GM21825 (cell line): Measurements from ENCODE around the gene CLTA.

Source experiments
- ATAC-seq: cut with Tn5 transposase; IDR thresholded peaks from one replicate; pipeline ENCODE4 v1.9.1; 2021; ENCODE audit warnings: mild to moderate bottlenecking, moderate library complexity; ENCODE audit not compliant: unreplicated experiment

CLTA gene, protein sequence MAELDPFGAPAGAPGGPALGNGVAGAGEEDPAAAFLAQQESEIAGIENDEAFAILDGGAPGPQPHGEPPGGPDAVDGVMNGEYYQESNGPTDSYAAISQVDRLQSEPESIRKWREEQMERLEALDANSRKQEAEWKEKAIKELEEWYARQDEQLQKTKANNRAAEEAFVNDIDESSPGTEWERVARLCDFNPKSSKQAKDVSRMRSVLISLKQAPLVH

DNA sequence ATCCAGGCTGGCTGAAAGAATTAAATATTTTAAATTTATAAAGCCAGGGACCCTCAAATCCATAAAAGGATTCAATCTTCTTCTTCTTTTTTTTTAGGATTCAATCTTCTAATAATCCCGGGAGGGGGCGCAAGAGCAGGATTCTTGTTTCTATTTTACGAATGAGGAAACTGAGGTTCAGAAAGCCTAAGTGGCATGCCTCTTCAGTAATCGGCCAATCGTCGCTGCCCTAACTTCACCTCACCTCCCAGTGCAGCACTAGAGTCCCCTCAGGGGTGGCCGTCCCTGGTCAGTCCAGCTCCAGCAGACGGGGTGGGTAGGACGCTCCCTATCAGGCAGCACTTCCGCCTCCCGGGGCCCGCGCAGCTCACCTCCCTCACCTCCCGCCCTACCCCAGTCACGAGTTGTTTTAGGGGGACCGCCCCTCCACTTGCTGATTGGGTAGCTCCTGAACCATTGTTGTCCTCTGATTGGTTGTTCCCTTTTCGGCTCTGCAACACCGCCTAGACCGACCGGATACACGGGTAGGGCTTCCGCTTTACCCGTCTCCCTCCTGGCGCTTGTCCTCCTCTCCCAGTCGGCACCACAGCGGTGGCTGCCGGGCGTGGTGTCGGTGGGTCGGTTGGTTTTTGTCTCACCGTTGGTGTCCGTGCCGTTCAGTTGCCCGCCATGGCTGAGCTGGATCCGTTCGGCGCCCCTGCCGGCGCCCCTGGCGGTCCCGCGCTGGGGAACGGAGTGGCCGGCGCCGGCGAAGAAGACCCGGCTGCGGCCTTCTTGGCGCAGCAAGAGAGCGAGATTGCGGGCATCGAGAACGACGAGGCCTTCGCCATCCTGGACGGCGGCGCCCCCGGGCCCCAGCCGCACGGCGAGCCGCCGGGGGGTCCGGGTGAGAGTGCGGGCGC lies at the start of gene CLTA:
Gene CLTA (plus strand): TSS at position 534 of the 902 bp plus-strand sequence. CDS start 136 bp downstream, at position 670.
- peak; percentile 95 for ATAC-seq

DNA sequence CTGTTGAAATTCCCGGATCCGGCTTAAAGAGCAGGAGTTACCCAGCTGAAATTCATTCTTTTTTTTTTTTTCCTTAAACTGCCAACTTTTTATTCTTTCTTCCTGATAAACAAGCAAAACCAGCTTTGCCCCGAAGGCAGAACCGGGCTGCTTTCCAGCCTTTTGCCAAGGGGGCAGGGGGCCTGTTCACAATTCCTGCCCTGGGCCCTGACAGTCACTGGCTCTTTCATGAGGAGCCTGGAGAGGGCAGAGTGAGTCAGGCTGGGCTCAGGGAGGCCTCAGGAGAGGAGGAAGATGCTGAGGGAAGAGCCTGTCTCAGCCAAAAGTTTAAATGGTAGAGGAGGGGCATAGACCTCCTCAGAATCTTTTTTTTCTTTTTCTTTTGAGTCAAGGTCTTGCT lies 49.4 kb upstream of the CLTA start:
- no peak for ATAC-seq

DNA sequence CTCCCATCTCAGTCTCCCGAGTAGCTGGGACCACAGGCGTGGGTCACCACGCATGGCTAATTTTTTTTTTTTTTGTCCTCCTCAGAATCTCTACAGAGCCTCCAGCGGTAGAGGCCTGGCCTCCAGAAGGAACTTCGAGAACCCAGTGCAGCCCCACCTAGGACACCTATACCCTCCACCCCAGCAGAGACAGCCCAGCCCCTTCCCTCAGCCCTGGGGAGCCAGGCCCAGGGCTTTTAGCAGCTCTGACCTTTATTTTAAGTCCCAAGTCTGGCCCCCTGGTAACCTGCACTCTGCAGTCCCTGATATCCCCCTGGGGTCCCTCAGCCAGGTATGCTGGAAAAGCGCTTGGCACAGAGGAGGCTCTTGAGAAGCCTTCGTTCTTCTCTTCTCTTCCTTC lies 49.0 kb upstream of the CLTA start:
- no peak for ATAC-seq

DNA sequence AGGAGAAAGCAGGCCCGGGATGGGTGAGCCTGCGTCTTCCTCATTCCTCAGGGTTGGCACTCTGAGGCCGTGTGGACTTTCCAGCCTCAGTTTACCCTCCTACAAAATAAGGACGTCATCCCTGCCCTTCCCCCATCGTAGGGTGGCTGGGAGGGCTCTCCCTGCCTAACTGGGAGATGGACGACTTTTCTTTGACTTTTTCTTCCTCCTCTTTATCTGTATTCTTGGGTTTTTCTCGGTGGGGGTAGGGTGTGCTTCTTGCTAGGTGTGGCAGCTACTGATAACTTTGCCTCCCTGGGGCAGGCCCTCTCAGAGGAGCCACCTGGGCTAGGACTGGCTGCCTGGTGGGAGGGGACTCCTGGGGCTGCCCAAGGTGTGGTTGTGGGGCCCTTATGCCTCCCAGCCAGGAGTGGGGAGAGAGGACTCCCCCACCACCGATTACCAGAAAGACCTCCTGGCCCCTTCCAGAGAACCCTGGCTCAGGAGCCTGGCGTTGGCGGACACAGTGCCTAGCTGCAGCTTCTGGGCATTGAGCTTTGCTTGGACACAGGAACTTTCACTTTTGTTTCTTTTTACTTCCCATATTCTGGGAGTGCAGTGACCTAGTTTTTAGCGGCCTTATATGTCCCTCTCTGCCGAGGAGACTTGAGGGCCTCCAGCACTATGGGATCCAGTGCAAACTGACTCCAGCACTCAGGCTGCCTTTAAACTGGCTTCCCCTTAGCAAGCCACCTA lies 48.0 kb upstream of the CLTA start:
- ATAC-seq, result no peak

DNA sequence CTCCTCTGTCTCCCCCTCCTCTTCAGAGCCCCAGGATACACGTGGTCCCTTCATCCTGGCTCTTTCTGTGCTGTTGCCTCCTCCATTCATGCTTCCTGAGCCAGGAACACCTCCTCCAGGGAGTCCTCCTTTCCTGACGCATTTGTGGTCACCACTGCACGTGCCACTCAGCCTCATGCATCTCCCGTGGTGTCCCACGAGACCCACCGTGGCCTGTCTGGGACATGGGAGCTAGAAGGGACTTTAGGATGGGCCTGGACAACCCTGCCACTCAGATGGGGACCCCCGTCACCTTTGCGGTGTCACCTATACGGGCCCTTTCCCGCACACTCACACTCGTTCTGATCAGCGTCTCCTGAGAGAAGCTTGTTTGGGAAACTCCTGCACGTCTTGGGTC lies 47.5 kb upstream of the CLTA start:
- ATAC-seq, result no peak

DNA sequence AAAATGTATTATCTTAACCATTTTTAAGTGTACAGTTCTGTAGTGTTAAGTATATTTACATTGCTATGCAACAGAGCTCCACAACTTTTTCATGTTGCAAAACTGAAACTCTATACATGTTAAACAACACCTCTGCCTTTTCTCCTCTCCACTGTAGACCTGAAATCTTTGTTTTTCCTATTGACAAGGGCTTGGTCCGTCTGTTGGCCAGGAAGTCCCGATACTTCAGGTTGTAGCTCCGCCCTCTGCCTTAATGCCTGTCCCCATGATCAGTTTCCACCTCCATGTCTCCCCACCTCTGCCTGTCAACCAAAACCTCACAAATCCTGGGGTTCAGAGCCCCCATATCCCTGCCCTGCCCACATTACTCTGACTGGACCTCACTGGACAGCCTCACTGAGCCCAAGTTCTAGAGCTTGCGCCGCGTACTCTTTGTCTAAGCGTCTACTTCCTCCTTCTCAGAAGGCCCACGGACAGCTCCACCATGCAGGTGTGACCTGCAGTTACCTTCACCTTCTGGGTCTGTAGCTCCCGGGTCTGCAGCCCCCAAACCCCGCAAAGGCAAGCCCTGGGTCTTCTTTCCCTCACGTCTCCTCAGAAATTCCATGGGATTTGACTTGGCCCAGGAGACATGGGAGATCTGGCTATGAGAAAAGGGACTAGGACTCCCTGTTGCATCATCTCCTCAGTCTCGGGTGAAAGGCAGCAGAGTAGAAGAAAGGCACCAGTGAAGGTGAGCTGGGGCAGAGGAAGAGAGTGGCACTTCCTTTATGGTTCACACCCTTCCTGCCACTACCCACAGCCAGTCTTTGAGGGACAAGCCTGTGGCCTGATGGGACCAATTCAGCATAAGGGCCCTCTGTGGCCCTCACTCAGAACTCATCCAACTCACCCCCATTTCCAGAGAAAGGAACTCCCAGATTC lies 46.1 kb upstream of the CLTA start:
- ATAC-seq, result no peak

DNA sequence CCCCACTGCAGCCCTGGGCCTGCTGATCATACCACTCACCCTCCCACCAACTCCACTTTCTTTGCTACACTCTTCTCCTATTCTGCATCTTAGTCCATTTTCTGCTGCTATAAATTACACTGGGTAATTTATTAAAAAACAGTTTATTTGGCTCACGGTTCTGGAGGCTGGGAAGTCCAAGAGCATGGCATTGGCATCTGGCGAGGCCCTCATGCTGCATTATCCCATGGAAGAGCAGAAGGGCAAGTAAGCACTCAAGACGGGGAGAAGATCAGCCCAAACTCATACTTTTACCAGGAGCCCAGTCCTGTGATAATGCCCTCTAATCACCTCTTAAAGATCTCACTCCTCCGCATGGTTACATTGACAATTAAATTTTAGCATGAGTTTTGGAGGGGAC lies 44.8 kb upstream of the CLTA start:
- ATAC-seq, result no peak

DNA sequence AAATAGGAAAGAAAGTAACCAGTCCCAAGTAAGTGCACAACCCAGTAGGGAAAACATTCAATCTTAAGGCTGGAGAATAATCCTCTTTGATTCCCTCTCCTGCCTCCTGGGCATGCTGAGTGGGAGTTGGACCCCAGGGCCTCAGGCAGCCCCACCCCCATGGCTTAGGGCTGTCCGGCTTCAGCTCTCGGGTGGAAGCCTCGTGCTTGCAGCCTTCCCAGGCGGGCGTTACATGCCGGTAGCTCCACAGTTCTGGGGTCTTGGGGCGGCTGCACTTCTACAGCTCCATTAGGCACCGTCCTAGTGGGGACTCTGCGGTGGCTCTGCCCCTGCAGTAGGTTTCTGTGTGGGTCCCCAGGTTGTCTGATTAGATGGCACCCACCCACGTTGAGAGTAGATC lies 44.1 kb upstream of the CLTA start:
- ATAC-seq, result no peak

DNA sequence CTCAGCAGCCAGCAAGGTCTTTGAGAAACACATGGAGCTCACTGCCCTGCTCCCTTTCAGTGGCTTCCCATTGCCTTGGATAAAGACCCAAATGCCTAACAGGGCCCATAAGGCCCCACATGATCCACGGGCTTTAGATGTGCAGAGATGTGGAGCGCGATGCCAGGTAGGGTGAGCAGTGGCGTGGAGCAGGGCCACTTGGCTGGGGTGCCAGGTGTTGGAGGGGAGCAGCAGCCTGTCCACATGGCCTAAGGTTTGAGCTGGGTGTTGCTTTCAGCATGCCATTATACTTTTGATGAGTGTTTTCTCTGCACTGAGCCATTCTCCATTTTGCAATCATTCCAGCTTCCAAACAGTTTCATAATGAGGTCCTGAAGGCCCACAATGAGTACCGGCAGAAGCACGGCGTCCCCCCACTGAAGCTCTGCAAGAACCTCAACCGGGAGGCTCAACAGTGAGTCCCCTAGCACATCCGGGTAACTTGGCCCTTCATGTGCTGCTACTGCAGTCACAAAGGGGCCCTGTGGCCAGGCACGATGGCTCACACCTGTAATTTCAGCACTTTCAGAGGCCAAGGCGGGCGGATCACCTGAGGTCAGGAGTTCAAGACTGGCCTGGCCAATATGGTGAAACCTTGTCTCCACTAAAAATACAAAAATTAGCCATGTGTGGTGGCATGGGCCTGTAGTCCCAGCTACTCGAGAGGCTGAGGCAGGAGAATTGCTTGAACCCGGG lies 43.1 kb upstream of the CLTA start:
- no peak for ATAC-seq

DNA sequence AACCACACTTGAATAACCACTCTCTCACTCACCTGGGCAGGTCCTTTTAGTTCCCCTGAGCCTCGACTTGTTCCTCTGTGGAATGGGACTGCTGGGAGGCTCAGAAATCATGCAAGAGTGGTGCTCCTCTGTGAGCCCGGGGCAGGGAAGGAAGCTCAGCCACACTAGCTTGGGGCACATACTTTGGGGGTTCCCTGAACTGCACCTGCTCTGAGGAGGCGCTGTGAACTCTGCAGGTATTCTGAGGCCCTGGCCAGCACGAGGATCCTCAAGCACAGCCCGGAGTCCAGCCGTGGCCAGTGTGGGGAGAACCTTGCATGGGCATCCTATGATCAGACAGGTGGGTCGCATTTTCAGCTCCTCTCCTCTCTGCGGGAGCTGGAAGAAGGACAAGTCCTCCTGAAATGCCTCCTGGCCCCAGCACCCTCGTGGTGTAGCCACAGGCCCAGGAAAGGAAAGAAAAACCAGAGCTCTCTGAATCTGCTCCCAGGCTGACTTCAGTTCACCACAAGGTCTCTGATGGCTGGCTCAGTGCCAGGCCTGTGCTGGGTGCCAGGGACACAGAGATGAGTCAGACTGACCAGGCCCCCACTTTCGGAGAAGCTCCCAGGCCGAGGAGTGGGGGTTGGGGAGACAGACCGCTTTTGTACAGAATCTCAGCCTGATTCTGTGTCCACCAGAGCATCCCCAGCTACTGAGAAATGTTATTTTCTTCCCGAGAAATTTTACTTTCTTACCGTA lies 42.2 kb upstream of the CLTA start:
- peak; percentile 36 for ATAC-seq

DNA sequence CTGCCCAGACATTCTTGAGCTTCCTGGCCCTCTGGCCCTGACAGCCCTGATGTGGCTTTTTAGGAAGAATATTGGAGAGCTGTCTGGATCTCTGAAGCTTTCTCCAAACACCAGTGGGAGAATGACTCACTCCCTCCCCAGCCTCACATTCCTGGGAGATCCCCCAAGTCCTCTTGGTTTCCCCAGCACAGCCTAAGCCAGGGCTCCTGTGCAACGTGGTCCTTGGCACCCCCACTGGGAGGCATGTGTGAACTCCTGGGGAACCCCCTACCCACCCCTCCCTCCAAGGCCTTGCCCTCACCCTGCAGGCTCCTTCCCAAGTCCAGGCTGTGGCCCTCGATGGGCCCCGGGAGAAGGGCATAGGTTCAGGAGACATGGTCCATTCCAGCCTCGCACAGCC lies 41.5 kb upstream of the CLTA start:
- ATAC-seq, result no peak

DNA sequence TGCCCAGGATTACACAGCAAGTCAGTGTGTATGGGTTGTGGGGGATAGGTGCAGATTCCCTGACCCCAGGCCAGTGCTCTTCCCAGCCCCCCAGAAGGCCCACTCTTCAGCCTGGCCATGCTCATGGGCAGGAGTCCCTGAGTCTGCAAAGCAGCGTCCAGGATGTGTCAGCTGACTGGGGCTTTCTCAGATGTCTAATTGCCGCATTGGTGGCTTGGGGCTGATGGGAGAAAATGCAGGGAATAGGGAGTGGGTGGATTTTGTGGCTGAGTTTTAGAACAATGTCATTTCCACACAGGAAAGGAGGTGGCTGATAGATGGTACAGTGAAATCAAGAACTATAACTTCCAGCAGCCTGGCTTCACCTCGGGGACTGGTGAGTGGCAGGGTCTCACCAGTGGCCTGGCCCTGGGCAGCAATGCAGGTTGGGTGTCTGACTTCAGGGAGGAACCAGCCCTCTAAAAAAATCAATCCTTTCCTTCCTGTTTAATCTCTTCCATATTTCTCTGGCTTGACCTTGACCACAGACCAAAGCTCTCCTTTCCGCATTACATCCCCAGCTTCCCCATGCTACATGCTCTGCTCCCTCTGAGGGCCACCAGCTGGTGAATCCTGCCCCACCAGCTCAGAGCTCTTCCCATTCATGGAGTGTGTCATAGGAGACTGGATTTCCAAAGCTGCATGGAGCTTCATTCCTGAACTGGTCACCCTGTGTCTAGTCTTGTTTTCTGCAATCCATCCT lies 40.0 kb upstream of the CLTA start:
- no peak for ATAC-seq

DNA sequence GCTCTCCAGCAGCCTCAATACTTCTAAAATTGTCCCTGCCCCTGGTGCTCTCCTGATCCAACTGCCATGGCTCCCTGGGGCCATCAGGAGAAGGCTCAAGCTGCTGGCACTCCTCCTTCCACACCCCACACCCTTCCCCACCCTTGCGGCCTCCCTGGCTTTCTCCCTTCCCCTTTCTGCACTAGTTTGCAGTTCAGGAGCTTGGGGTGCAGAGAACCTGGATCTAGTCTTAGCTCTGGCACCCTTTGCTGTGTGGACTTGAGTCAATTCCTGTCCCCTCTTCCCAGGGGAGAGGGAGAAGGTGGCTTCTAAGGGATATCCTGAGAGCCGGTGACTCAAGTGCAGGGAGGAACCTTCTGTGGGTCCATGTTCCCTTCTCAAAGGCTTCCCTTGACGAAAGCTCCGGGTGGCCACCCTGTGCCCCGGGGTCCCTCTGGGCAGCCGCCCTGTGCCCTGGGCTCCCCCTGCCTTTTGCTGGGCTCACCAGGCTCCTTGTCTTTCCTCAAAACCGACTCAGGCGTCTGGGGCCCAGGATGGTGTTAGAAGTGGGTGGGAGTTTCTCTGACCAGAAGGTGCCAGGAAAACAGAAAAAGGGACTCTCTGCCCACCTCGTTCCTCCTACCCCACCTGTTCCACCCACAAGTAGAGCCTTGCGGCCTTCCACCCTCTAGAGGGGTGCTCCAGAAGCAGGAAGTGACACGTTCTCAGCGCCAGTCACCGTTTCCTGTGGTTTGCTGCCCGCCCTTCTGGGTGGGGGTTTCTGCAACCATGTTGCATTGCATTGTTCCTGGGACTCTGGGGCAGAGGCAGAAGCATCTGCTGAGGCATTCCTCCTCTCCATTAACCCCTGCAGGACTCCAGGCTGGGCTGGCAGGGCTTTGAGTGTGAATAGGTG lies 39.2 kb upstream of the CLTA start:
- peak; percentile 72 for ATAC-seq

DNA sequence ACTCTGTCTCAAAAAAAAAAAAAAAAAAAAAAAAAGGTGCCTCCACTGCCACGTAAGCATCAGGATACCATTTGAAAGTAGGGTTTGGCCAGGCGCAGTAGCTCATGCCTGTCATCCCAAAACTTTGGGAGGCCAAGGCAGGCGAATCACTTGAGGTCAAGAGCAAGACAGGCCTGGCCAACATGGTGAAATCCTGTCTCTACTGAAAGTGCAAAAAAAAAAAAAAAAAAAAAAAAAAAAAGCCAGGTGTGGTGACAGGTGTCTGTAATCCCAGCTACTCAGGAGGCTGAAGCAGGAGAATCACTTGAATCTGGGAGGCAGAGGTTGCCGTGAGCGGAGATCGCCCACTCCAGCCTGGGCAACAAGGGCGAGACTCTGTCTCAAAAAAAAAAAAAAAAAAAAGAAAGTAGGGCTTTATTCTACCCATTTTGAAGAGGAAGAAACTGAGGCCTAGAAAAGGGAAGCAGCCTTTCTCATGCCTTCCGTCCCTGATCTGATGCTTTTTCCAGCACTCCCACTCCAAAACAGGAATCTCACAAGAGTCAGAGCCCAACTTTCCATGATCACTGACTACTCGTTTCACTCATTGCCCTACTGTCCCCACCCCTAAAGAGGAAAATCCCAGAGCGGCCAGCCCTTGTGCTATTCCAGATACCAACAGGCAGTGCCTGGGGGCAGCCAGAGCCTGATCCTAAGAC lies 37.8 kb upstream of the CLTA start:
- no peak for ATAC-seq

DNA sequence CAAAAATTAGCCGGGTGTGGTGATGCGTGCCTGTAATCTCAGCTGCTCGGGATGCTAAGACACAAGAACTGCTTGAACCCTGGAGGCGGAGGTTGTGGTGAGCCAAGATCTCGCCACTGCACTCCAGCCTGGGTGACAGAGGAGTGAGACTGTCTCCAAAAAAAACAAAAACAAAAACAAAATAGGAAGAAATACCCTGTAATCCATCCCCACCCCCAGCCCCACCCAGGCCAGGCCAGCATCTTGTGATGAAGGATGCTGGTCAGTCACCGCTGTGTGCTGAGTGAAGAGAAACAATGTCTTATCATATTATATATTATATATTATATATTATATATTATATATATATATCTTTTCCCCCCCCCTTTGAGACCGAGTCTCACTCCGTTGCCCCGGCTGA lies 37.0 kb upstream of the CLTA start:
- ATAC-seq, result no peak

DNA sequence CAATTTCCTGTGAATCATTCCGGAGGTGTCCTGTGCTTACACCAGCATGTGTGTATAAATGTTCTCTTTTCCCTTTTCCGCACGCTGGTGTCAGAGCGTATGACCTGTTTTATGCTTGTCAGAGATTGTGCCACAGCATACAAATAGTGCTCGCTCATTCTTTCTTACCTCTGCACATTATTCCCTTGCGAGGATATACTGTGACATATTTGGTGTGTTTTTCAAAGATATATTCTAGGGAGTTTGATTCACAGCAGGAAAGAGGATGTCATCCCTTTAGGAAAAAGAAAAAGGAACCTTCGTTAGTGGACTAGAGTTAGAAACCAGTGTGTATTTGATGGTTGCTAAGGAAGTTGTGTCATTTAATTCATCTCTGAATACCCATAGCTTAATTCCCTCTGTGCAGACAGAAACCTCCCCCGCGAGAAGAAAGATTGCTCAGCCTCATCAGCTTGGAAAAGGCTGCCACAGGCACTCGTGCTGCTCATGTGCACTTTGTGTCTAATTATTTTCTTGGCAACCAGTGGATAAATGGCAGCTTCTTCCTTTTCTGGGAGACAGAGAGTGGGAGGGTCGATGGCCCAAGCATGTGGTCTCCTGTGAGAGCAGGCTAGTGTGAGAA lies 36.3 kb upstream of the CLTA start:
- no peak for ATAC-seq

DNA sequence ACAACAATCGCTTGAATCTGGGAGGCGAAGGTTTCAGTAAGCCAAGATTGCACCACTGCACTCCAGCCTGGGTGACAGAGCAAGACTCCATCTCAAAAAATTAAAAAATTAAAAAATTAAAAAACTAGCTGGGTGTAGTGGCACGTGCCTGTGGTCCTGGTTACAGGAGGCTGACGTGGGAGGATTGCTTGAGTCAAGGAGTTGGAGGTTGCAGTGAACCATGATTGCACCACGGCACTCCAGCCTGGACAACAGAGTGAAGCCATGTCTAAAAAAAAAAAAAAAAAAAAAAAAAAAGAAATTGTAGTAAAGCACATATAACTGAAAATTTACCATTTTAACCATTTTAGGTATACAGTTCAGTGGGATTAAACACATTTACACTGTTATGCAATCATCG lies 34.6 kb upstream of the CLTA start:
- ATAC-seq, result no peak
